Measurements from ENCODE around the gene GPRASP2.

GPRASP2 gene

GRCh38 chrX:102745513-102745856, 33.2 kb downstream of the GPRASP2 start:
- DNase-seq (ENCODE audit: low read depth) = no peak

GRCh38 chrX:102745857-102746584, 33.8 kb downstream of the GPRASP2 start:
- DNase-seq (ENCODE audit: low read depth) = no peak

GRCh38 chrX:102765217-102765616, 53.0 kb downstream of the GPRASP2 start:
- no peak for DNase-seq (ENCODE audit: low read depth)

- no peak for DNase-seq (ENCODE audit: low read depth)
Measured at GRCh38 chrX:102765809-102766208, 53.6 kb downstream of the GPRASP2 start.

DNA sequence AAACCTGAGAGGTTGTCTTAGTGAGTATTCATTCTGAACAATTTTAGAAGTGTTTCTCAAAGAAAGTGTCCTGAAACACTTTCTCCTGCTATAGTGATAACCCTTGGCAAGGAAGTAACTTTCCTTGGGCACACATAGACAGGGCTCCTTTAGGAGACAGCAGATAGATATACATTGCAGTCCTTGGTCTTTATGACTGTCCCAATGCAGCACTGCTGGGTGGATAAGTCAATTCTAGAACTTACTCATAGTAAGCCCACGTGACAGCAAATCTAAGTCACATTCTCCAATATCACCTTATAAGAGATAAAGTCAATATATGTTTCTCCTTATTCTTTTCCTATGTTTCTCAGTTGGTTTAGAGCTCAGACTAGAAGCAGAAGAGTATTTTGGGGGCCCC, 55.0 kb downstream of the GPRASP2 start:
- DNase-seq (ENCODE audit: low read depth) = no peak

Measured in stimulated activated CD8-positive, alpha-beta memory T cell treated with anti-CD3 and anti-CD28 coated beads, Interleukin-12 subunit alpha, Interleukin-12 subunit beta, amount 100 ng/mL, for 4 hours (primary cell).